Panc1 (cell line): ENCODE measurements around the gene TSPAN16. TPM values are rescaled to one million over a fixed set of nuclear protein-coding genes. Genes with fewer than 3 reads are reported as not detected.

Source experiments
- ATAC-seq: fragments of 200-7000 bp; cut with Tn5 transposase; 2 replicates; pipeline ENCODE4 v1.9.1; 2020; ENCODE audit warnings: mild to moderate bottlenecking, moderate library complexity
- BruUV-seq: library from RNA; stranded (reverse); fragments of 400-500 nt; replicated peaks from 2 replicates; lab custom pipeline; 2021; lab: Mats Ljungman, UMichigan
- CTCF ChIA-PET: fragments of 300-600 bp; sonication (Branson Sonifier 250); formaldehyde crosslinking; loops from one replicate; lab custom pipeline; 2022; ENCODE audit warnings: antibody characterized with exemption; lab: Charles Lee
- POLR2A ChIA-PET: fragments of 300-600 bp; sonication (Branson Sonifier 250); formaldehyde crosslinking; loops from one replicate; lab custom pipeline; 2022; ENCODE audit warnings: antibody characterized with exemption; lab: Charles Lee
- DNase-seq: peaks from one replicate; pipeline ENCODE4 v3.0.0-alpha.2; 2010; ENCODE audit warnings: low read depth, low spot score
- H3K27ac ChIP-seq: 2 replicates; pipeline ENCODE4 v1.5.1; 2011; ENCODE audit warnings: mild to moderate bottlenecking, low read length, inconsistent platforms
- H3K27me3 ChIP-seq: fragments of 200-500 bp; sonication (Bioruptor generic); 2 replicates; pipeline ENCODE4 v1.6.0; 2014; ENCODE audit warnings: low read length, inconsistent platforms; ENCODE audit not compliant: control insufficient read depth, insufficient read depth
- H3K36me3 ChIP-seq: fragments of 200-500 bp; sonication (Bioruptor generic); 2 replicates; pipeline ENCODE4 v1.5.1; 2014; ENCODE audit warnings: inconsistent platforms, mild to moderate bottlenecking, low read length, moderate library complexity; ENCODE audit not compliant: control insufficient read depth, insufficient read depth
- H3K4me1 ChIP-seq: 2 replicates; pipeline ENCODE4 v1.5.1; 2011; ENCODE audit warnings: inconsistent platforms, mild to moderate bottlenecking, low read length, moderate library complexity; ENCODE audit not compliant: control insufficient read depth, insufficient read depth
- H3K4me3 ChIP-seq, 2 experiments: 2 replicates each; pipeline ENCODE4 v1.5.1; 2011 to 2012; ENCODE audit warnings: low read depth in 2 of 2, low read length in 2 of 2, mild to moderate bottlenecking in 2 of 2, inconsistent platforms in 1 of 2, moderate library complexity in 1 of 2
- H3K9me3 ChIP-seq: fragments of 200-500 bp; sonication (Bioruptor generic); 2 replicates; pipeline ENCODE4 v1.5.1; 2014; ENCODE audit warnings: low read depth, mild to moderate bottlenecking, inconsistent platforms, low read length, moderate library complexity; ENCODE audit not compliant: control insufficient read depth, insufficient read depth
- CTCF ChIP-seq: fragments of 450-650 bp; IDR thresholded peaks from 2 replicates; pipeline ENCODE4 v1.5.1; 2017; ENCODE audit warnings: mild to moderate bottlenecking
- POLR2AphosphoS5 ChIP-seq: IDR thresholded peaks from 2 replicates; pipeline ENCODE4 v1.6.1; 2012; ENCODE audit warnings: mild to moderate bottlenecking, low read depth, low read length, moderate library complexity
- REST ChIP-seq, 2 experiments: IDR thresholded peaks; 2 replicates each; pipeline ENCODE4 v1.6.1; 2011 to 2012; ENCODE audit warnings: low read depth in 2 of 2, control low read depth in 1 of 2, low read length in 1 of 2, mild to moderate bottlenecking in 1 of 2, moderate library complexity in 1 of 2; ENCODE audit not compliant: insufficient read depth in 1 of 2
- in situ Hi-C: cut with HindIII; loops from 2 replicates; pipeline ENCODE4 v1.10.0; 2016; ENCODE audit warnings: low sequenced_read_pairs, low pct_unique_long_range_greater_than_20kb
- intact Hi-C: fragments of 100-400 bp; cut with micrococcal nuclease; formaldehyde crosslinking; loops from one replicate; pipeline ENCODE4 v1.10.0; 2022; ENCODE audit not compliant: unreplicated experiment
- total RNA-seq: library from RNA; stranded (reverse); gene quantifications from one replicate; pipeline ENCODE4 v1.2.1, GENCODE V29; 2021; ENCODE audit not compliant: unreplicated experiment

TSPAN16 gene
- total RNA-seq, 1 experiment from 2014 or later, result not detected

GRCh38 chr19:11293433-11294389 is 2.2 kb upstream of the TSPAN16 start:
- TF ChIP-seq POLR2AphosphoS5 (peak; percentile 49; the same call in 1 of the 2 replicates), REST (IDR thresholded peaks at IDR 0.05; ENCODE audit: insufficient read depth in 1 of 2, low read depth in 2 of 2, low read length in 1 of 2) (no peak), CTCF (peak; percentile 97)
- ChIA-PET POLR2A (no interaction called here), CTCF (interaction anchor here (0.6 to 1.0 kb wide), 11 partner anchors 44 to 323 kb away, joined by 3 to 13 read pairs (median 5); partner anchors contain the start of genes EPOR and SWSAP1)
- Histone ChIP-seq H3K36me3 (no peaks in the 10 kb centered on the region), H3K9me3 (no peaks in the 10 kb centered on the region), H3K4me1 (no peaks in the 10 kb centered on the region; the same call in 1 of the 2 replicates), H3K27me3 (no peaks in the 10 kb centered on the region), H3K27ac (peak overlapping the region; percentile 70), H3K4me3 (peak overlapping the region; percentile 34 to 55)
- ATAC-seq, result peak; percentile 99
- in situ Hi-C loops, result no loop called here
- intact Hi-C loops, result no loop called here
- peak; percentile 82 for DNase-seq
- no TSS peak for BruUV-seq

GRCh38 chr19:11295180-11295579 is 780 bp upstream of the TSPAN16 start:
- intact Hi-C loops, result no loop called here
- no peak for TF ChIP-seq REST (IDR thresholded peaks at IDR 0.05; ENCODE audit: insufficient read depth in 1 of 2, low read depth in 2 of 2, low read length in 1 of 2)
- no peak for TF ChIP-seq CTCF
- Histone ChIP-seq H3K4me3 (no peak overlapping the region), H3K9me3 (no peaks in the 10 kb centered on the region), H3K27ac (no peak overlapping the region), H3K27me3 (no peaks in the 10 kb centered on the region), H3K36me3 (no peaks in the 10 kb centered on the region), H3K4me1 (no peaks in the 10 kb centered on the region; the same call in 1 of the 2 replicates)
- ChIA-PET CTCF (no interaction called here), POLR2A (no interaction called here)
- in situ Hi-C loops, result no loop called here
- DNase-seq, result no peak
- no peak for ATAC-seq
- no TSS peak for BruUV-seq
